T-cell (primary cell): ENCODE measurements around the gene AATK. TPM values are rescaled to one million over a fixed set of nuclear protein-coding genes. Genes with fewer than 3 reads are reported as not detected.
A peak's percentile ranks its signal among the peaks of the same experiment; 100 is the strongest.
"Not testable (repeated sequence)": the region's sequence is repeated elsewhere in the genome, so short reads cannot be mapped to it uniquely, and the experiment has no call there.

Experiments
- ATAC-seq, 4 experiments: fragments of 200-7000 bp in 3 of 4; fragments of 150-1000 bp in 1 of 4; cut with Tn5 transposase; replicated peaks in 1 of 4; 1 replicate in 3 of 4; 2 replicates in 1 of 4; pipeline ENCODE4 v1.10.0; 2021; ENCODE audit warnings: moderate library complexity in 3 of 4, mild to moderate bottlenecking in 2 of 4, moderate number of reproducible peaks in 1 of 4
- CTCF ChIA-PET, 2 donors: fragments of 300-600 bp; sonication (Branson Sonifier 250); formaldehyde crosslinking; loops; one replicate each; lab custom pipeline; 2022; ENCODE audit warnings: antibody characterized with exemption in 2 of 2; lab: Charles Lee
- POLR2A ChIA-PET, 2 donors: fragments of 300-600 bp; sonication (Branson Sonifier 250); formaldehyde crosslinking; loops; one replicate each; lab custom pipeline; 2022; ENCODE audit warnings: antibody characterized with exemption in 2 of 2; lab: Charles Lee
- DNase-seq, 35 experiments: peaks; one replicate each; pipeline versions ENCODE4 v3.0.0 to v3.0.0-alpha.2; 2013 to 2023
- H3K27ac ChIP-seq: one replicate; pipeline ENCODE4 v1.5.1; 2013; ENCODE audit warnings: low read length
- H3K27me3 ChIP-seq, 2 experiments: replicated peaks in 1 of 2; 1 replicate in 1 of 2; 2 replicates in 1 of 2; pipeline versions ENCODE4 v1.6.1 to v1.7.0; 2013; ENCODE audit warnings: low read length in 1 of 2, mixed read lengths in 1 of 2; ENCODE audit not compliant: control insufficient read depth in 2 of 2, insufficient read depth in 2 of 2; ENCODE audit errors: extremely low read depth in 1 of 2
- H3K36me3 ChIP-seq, 2 donors: 1 replicate in 1 of 2; 2 replicates in 1 of 2; pipeline versions ENCODE4 v1.6.1 to v1.7.0; 2013; ENCODE audit warnings: low read length in 1 of 2; ENCODE audit not compliant: control insufficient read depth in 2 of 2, insufficient read depth in 1 of 2; ENCODE audit errors: extremely low read depth in 1 of 2
- H3K4me1 ChIP-seq, 2 experiments: 1 replicate in 1 of 2; 2 replicates in 1 of 2; pipeline versions ENCODE4 v1.6.1 to v1.7.0; 2013; ENCODE audit warnings: low read length in 2 of 2, mixed read lengths in 1 of 2; ENCODE audit not compliant: insufficient read depth in 2 of 2, control insufficient read depth in 1 of 2; ENCODE audit errors: extremely low read depth in 1 of 2
- H3K4me3 ChIP-seq, 2 donors: 1 replicate in 1 of 2; 2 replicates in 1 of 2; pipeline versions ENCODE4 v1.5.1 to v1.7.0; 2013; ENCODE audit warnings: mild to moderate bottlenecking in 2 of 2, low read length in 1 of 2, moderate library complexity in 1 of 2; ENCODE audit not compliant: control insufficient read depth in 1 of 2; ENCODE audit errors: extremely low read depth in 1 of 2
- H3K9me3 ChIP-seq: 2 replicates; pipeline ENCODE4 v1.7.0; 2013
- H3K27ac Mint-ChIP-seq, 2 donors: one replicate each; pipeline ENCODE4 v1.8.0; 2020 to 2021; ENCODE audit warnings: mild to moderate bottlenecking in 2 of 2, mixed read lengths in 2 of 2
- H3K27me3 Mint-ChIP-seq, 2 donors: one replicate each; pipeline ENCODE4 v1.8.0; 2021 to 2022; ENCODE audit warnings: mixed read lengths in 2 of 2
- H3K36me3 Mint-ChIP-seq: one replicate; pipeline ENCODE4 v1.8.0; 2021; ENCODE audit warnings: mixed read lengths
- H3K4me1 Mint-ChIP-seq, 3 donors: one replicate each; pipeline ENCODE4 v1.8.0; 2020 to 2022; ENCODE audit warnings: mixed read lengths in 3 of 3, mild to moderate bottlenecking in 1 of 3
- H3K4me3 Mint-ChIP-seq, 3 donors: one replicate each; pipeline ENCODE4 v1.8.0; 2020 to 2022; ENCODE audit warnings: mild to moderate bottlenecking in 3 of 3, mixed read lengths in 3 of 3, moderate library complexity in 3 of 3
- H3K9me3 Mint-ChIP-seq, 3 donors: one replicate each; pipeline ENCODE4 v1.8.0; 2020 to 2022; ENCODE audit warnings: mixed read lengths in 3 of 3
- WGBS: methylation state at CpG from one replicate; pipeline ENCODE4 v1.1.5; 2013; ENCODE audit warnings: missing lambda C conversion rate; ENCODE audit not compliant: insufficient coverage; 5-methylcytosine and 5-hydroxymethylcytosine counted together
- total RNA-seq, 35 experiments: library from RNA in 6 of 35; stranded (reverse) in 6 of 35; fragments of 120-200 nt in 1 of 35; gene quantifications; one replicate each; pipeline versions ENCODE4 v1.2.1 to v1.2.4 and lab custom pipeline; 2013 to 2026

AATK gene
- total RNA-seq, 5 donors from 2014 or later (not counting 1 experiment from before 2014, with no cell fraction given), result 0.63 to 11.1 (median 0.72) TPM

- WGBS, result 89% methylated on average over 31 of the region's 38 CpGs
- Mint-ChIP-seq H3K36me3 (no peaks in the 10 kb centered on the region), H3K9me3 (no peaks in the 10 kb centered on the region), H3K27me3 (peaks cover 8 to 10% of the 10 kb centered on the region in 2 donors), H3K27ac (no peak overlapping the region), H3K4me3 (no peak overlapping the region), H3K4me1 (peaks cover 0 to 19% (median 0%) of the 10 kb centered on the region in 3 donors)
- no peak overlapping the region for H3K4me3 ChIP-seq
- no peak for ATAC-seq
- no peaks in the 10 kb centered on the region for H3K9me3 ChIP-seq
- peaks cover 0 to 13% of the 10 kb centered on the region in 2 experiments for H3K4me1 ChIP-seq
- POLR2A ChIA-PET, result no interaction called here
- no peak for DNase-seq
- CTCF ChIA-PET, result no interaction called here
- H3K27ac ChIP-seq, result no peak overlapping the region
- H3K27me3 ChIP-seq, result peaks cover 0 to 40% of the 10 kb centered on the region in 2 experiments
- H3K36me3 ChIP-seq, result no peaks in the 10 kb centered on the region
Measured at GRCh38 chr17:81156866-81157805, 8.9 kb downstream of the AATK start.

GRCh38 chr17:81154961-81155360 lies 11.1 kb downstream of the AATK start:
- H3K27me3 Mint-ChIP-seq, result peaks cover 2 to 3% of the 10 kb centered on the region in 2 donors
- ChIA-PET CTCF (no interaction called here), POLR2A (no interaction called here)
- Histone ChIP-seq H3K4me1 (peaks cover 0 to 2% of the 10 kb centered on the region in 2 experiments), H3K4me3 (no peak overlapping the region), H3K27me3 (peaks cover 0 to 19% of the 10 kb centered on the region in 2 experiments), H3K9me3 (no peaks in the 10 kb centered on the region), H3K27ac (no peak overlapping the region), H3K36me3 (no peaks in the 10 kb centered on the region)
- no peaks in the 10 kb centered on the region for H3K9me3 Mint-ChIP-seq
- ATAC-seq (no peak), DNase-seq (no peak)
- peaks cover 0 to 9% (median 0%) of the 10 kb centered on the region in 3 donors for H3K4me1 Mint-ChIP-seq
- H3K27ac Mint-ChIP-seq, result no peak overlapping the region
- 96% methylated on average over 13 of the region's 18 CpGs for WGBS
- no peak overlapping the region for H3K4me3 Mint-ChIP-seq
- no peaks in the 10 kb centered on the region for H3K36me3 Mint-ChIP-seq

GRCh38 chr17:81154016-81154415 lies 12.0 kb downstream of the AATK start:
- POLR2A ChIA-PET, H3K4me1 ChIP-seq, H3K36me3 ChIP-seq, H3K4me3 Mint-ChIP-seq, H3K27me3 Mint-ChIP-seq, ATAC-seq, H3K4me1 Mint-ChIP-seq, H3K36me3 Mint-ChIP-seq, H3K9me3 Mint-ChIP-seq, H3K27ac Mint-ChIP-seq, H3K27ac ChIP-seq, DNase-seq, H3K4me3 ChIP-seq, CTCF ChIA-PET, H3K9me3 ChIP-seq: not testable (repeated sequence)
- no CpG with 5 or more reads among the region's 9 CpGs for WGBS
- peaks cover 0 to 22% of the 10 kb centered on the region in 2 experiments for H3K27me3 ChIP-seq

GRCh38 chr17:81153340-81153803 lies 12.6 kb downstream of the AATK start:
- no peaks in the 10 kb centered on the region for H3K36me3 ChIP-seq
- ChIA-PET POLR2A (no interaction called here), CTCF (no interaction called here)
- DNase-seq, result peak in 2 of 35 experiments; percentile 4 to 32
- no peaks in the 10 kb centered on the region for H3K9me3 ChIP-seq
- Mint-ChIP-seq H3K27ac (peak overlapping the region in 1 of 2 donors; percentile 73), H3K4me1 (peaks cover 0 to 8% (median 0%) of the 10 kb centered on the region in 3 donors), H3K36me3 (no peaks in the 10 kb centered on the region), H3K4me3 (no peak overlapping the region), H3K27me3 (peaks cover 0 to 4% of the 10 kb centered on the region in 2 donors), H3K9me3 (no peaks in the 10 kb centered on the region)
- WGBS, result 71% methylated on average over 7 of the region's 17 CpGs
- H3K4me3 ChIP-seq, result no peak overlapping the region
- H3K27ac ChIP-seq, result peak overlapping the region; percentile 12
- ATAC-seq, result peak in 1 of 4 experiments; percentile 23
- peaks cover 0 to 27% of the 10 kb centered on the region in 2 experiments for H3K27me3 ChIP-seq
- H3K4me1 ChIP-seq, result no peaks in the 10 kb centered on the region

- Mint-ChIP-seq H3K36me3 (no peaks in the 10 kb centered on the region), H3K4me1 (peaks cover 0 to 8% (median 0%) of the 10 kb centered on the region in 3 donors), H3K9me3 (no peaks in the 10 kb centered on the region), H3K4me3 (no peak overlapping the region), H3K27ac (no peak overlapping the region), H3K27me3 (peaks cover 0 to 4% of the 10 kb centered on the region in 2 donors)
- no peak for DNase-seq
- Histone ChIP-seq H3K4me3 (no peak overlapping the region), H3K9me3 (no peaks in the 10 kb centered on the region), H3K4me1 (no peaks in the 10 kb centered on the region), H3K27me3 (peaks cover 0 to 21% of the 10 kb centered on the region in 2 experiments), H3K36me3 (no peaks in the 10 kb centered on the region), H3K27ac (no peak overlapping the region)
- no CpG with 5 or more reads among the region's 8 CpGs for WGBS
- ChIA-PET POLR2A (no interaction called here), CTCF (no interaction called here)
- no peak for ATAC-seq
Measured at GRCh38 chr17:81152288-81152828, 13.7 kb downstream of the AATK start.

- no peaks in the 10 kb centered on the region for H3K4me1 ChIP-seq
- no peaks in the 10 kb centered on the region for H3K9me3 ChIP-seq
- ChIA-PET CTCF (no interaction called here), POLR2A (no interaction called here)
- DNase-seq, result no peak
- H3K27me3 ChIP-seq, result peaks cover 0 to 20% of the 10 kb centered on the region in 2 experiments
- Mint-ChIP-seq H3K27ac (no peak overlapping the region), H3K4me1 (peaks cover 0 to 8% (median 0%) of the 10 kb centered on the region in 3 donors), H3K27me3 (peaks cover 0 to 4% of the 10 kb centered on the region in 2 donors), H3K9me3 (no peaks in the 10 kb centered on the region), H3K4me3 (no peak overlapping the region), H3K36me3 (no peaks in the 10 kb centered on the region)
- no peak for ATAC-seq
- no peak overlapping the region for H3K27ac ChIP-seq
- no peaks in the 10 kb centered on the region for H3K36me3 ChIP-seq
- WGBS, result 91% methylated on average over 10 of the region's 13 CpGs
- no peak overlapping the region for H3K4me3 ChIP-seq
Measured at GRCh38 chr17:81151278-81151677, 14.7 kb downstream of the AATK start.
